ENCODE measurements around the gene LEMD2. TPM values are rescaled to one million over a fixed set of nuclear protein-coding genes. Genes with fewer than 3 reads are reported as not detected.

The LEMD2 gene
- total RNA-seq, 1 donor from 2014 or later = 88.0 TPM

DNA sequence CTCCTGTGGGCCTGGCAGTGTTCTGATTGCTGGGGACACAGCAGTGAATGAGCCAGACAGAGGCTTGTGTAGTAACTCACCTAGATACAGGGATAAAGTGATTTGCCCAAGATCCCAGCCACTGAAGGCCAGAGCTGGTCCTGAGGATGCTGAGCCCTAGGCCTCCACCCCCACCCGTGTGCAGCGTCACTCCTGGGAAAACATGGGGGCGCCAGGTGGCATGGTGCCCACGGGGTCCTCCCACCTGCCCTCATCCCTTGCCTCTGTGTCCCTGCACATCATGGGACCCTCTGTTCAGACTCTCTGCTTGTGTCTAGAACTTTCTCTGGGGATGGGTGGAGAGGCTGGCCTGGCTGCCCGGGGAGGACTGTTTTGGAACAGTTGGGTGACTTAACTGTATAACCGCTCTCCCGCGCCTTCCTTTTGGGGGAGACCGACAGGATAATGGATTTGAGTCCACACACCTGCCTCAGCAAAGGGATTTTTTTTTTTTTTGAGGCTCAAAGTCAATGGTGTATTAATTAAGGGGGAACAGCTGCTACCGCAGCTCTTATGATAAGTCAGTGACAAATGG lies 19.6 kb downstream of the LEMD2 start:
- H3K36me3 Mint-ChIP-seq (ENCODE audit: low read depth) = peaks cover 21% of the 10 kb centered on the region
- H3K9me3 Mint-ChIP-seq = no peaks in the 10 kb centered on the region
- ATAC-seq (ENCODE audit: low read depth) = no peak
- ChIA-PET POLR2A (interaction anchor here (0.6 to 1.3 kb wide), 2 partner anchors 58 to 284 kb away, joined by 4 to 9 read pairs; partner anchors contain the start of gene UQCC2), CTCF (interaction anchor here (0.9 to 3.9 kb wide), 6 partner anchors 8 to 386 kb away, joined by 3 to 45 read pairs (median 4); partner anchors contain the start of gene UQCC2)
- DNase-seq = no peak
- peaks cover 5% of the 10 kb centered on the region for H3K4me1 Mint-ChIP-seq
- H3K27me3 Mint-ChIP-seq = peaks cover 16% of the 10 kb centered on the region
- no peak for TF ChIP-seq CTCF (IDR thresholded peaks at IDR 0.05)
- H3K4me3 Mint-ChIP-seq = no peak overlapping the region
- intact Hi-C loops (cut with micrococcal nuclease) = no loop called here
- H3K27ac Mint-ChIP-seq = no peak overlapping the region

- intact Hi-C loops (cut with micrococcal nuclease) = no loop called here
- TF ChIP-seq CTCF (IDR thresholded peaks at IDR 0.05) = no peak
- ChIA-PET CTCF (interaction anchor here (0.8 to 3.9 kb wide), 6 partner anchors 9 to 386 kb away, joined by 3 to 29 read pairs (median 4); partner anchors contain the start of gene UQCC2), POLR2A (no interaction called here)
- ATAC-seq (ENCODE audit: low read depth) (peak; percentile 84), DNase-seq (peak; percentile 47)
- Mint-ChIP-seq H3K27ac (no peak overlapping the region), H3K9me3 (no peaks in the 10 kb centered on the region), H3K27me3 (peaks cover 18% of the 10 kb centered on the region), H3K4me3 (no peak overlapping the region), H3K36me3 (ENCODE audit: low read depth) (peaks cover 18% of the 10 kb centered on the region), H3K4me1 (peaks cover 5% of the 10 kb centered on the region)
Observed at GRCh38 chr6:33768644-33769120, 20.2 kb downstream of the LEMD2 start.

GRCh38 chr6:33766921-33767907 lies 21.7 kb downstream of the LEMD2 start:
- peaks cover 5% of the 10 kb centered on the region for H3K4me1 Mint-ChIP-seq
- no peaks in the 10 kb centered on the region for H3K9me3 Mint-ChIP-seq
- ChIA-PET POLR2A (interaction anchor here (0.6 kb wide), 1 partner anchor 48 kb away, joined by 3 read pairs; no protein-coding TSS in a partner anchor), CTCF (interaction anchor here (1.0 to 2.9 kb wide), 6 partner anchors 10 to 388 kb away, joined by 3 to 7 read pairs (median 3); no protein-coding TSS in a partner anchor)
- intact Hi-C loops (cut with micrococcal nuclease) = no loop called here
- DNase-seq (no peak), ATAC-seq (ENCODE audit: low read depth) (no peak)
- no peak overlapping the region for H3K27ac Mint-ChIP-seq
- no peak overlapping the region for H3K4me3 Mint-ChIP-seq
- TF ChIP-seq CTCF (IDR thresholded peaks at IDR 0.05) = no peak
- H3K36me3 Mint-ChIP-seq (ENCODE audit: low read depth) = peaks cover 3% of the 10 kb centered on the region
- H3K27me3 Mint-ChIP-seq = peaks cover 19% of the 10 kb centered on the region

GRCh38 chr6:33765368-33765767 lies 23.6 kb downstream of the LEMD2 start:
- Mint-ChIP-seq H3K27me3 (peaks cover 21% of the 10 kb centered on the region), H3K36me3 (ENCODE audit: low read depth) (no peaks in the 10 kb centered on the region), H3K9me3 (no peaks in the 10 kb centered on the region), H3K27ac (no peak overlapping the region), H3K4me1 (no peaks in the 10 kb centered on the region), H3K4me3 (no peak overlapping the region)
- ATAC-seq (ENCODE audit: low read depth) (no peak), DNase-seq (no peak)
- CTCF ChIA-PET = interaction anchor here (2.9 kb wide), 1 partner anchor 262 kb away, joined by 7 read pairs; no protein-coding TSS in a partner anchor
- no peak for TF ChIP-seq CTCF (IDR thresholded peaks at IDR 0.05)
- intact Hi-C loops (cut with micrococcal nuclease) = no loop called here
- POLR2A ChIA-PET = no interaction called here

Data from activated B cell treated with CpG ODN at 0.5 μM for 24 hours (primary cell).